PC-3 (cell line): ENCODE results near the gene NOC4L. TPM values are rescaled to one million over a fixed set of nuclear protein-coding genes. Genes with fewer than 3 reads are reported as not detected.

Source experiments
- ATAC-seq: fragments of 200-7000 bp; cut with Tn5 transposase; 2 replicates; pipeline ENCODE4 v1.9.1; 2020; ENCODE audit warnings: mild to moderate bottlenecking, moderate library complexity
- BruUV-seq: library from RNA; stranded (reverse); fragments of 400-500 nt; replicated peaks from 2 replicates; lab custom pipeline; 2021; lab: Mats Ljungman, UMichigan
- CTCF ChIA-PET: fragments of 300-600 bp; sonication (Branson Sonifier 250); formaldehyde crosslinking; loops from one replicate; lab custom pipeline; 2022; ENCODE audit warnings: antibody characterized with exemption; lab: Charles Lee
- POLR2A ChIA-PET: fragments of 300-600 bp; sonication (Branson Sonifier 250); formaldehyde crosslinking; loops from one replicate; lab custom pipeline; 2022; ENCODE audit warnings: antibody characterized with exemption; ENCODE audit not compliant: unreplicated experiment; lab: Charles Lee
- DNase-seq: peaks from one replicate; pipeline ENCODE4 v3.0.0-alpha.2; 2015
- H2AFZ ChIP-seq: fragments of 300-600 bp; sonication (generic); 2 replicates; pipeline ENCODE4 v1.6.0; 2016; ENCODE audit warnings: antibody characterized with exemption, low read length
- H3F3A ChIP-seq: fragments of 300-600 bp; sonication (generic); one replicate; pipeline ENCODE4 v1.6.0; 2017; ENCODE audit warnings: antibody characterized with exemption, low read length, control low read depth, mild to moderate bottlenecking; ENCODE audit not compliant: unreplicated experiment
- H3K27ac ChIP-seq: fragments of 300-600 bp; sonication (generic); 2 replicates; pipeline ENCODE4 v1.5.1; 2016; ENCODE audit warnings: mild to moderate bottlenecking, low read length
- H3K27me3 ChIP-seq: fragments of 300-600 bp; sonication (generic); 2 replicates; pipeline ENCODE4 v1.6.1; 2016; ENCODE audit warnings: low read length, mixed read lengths
- H3K36me3 ChIP-seq: fragments of 300-600 bp; sonication (generic); 2 replicates; pipeline ENCODE4 v1.6.1; 2016; ENCODE audit warnings: low read depth, mixed run types, low read length, mixed read lengths
- H3K4me1 ChIP-seq: fragments of 300-600 bp; sonication (generic); 2 replicates; pipeline ENCODE4 v1.5.1; 2016; ENCODE audit warnings: low read length; ENCODE audit not compliant: insufficient read depth
- H3K4me2 ChIP-seq: fragments of 300-600 bp; sonication (generic); 2 replicates; pipeline ENCODE4 v1.6.0; 2016; ENCODE audit warnings: low read length
- H3K4me3 ChIP-seq: fragments of 300-600 bp; sonication (generic); 2 replicates; pipeline ENCODE4 v1.5.1; 2016; ENCODE audit warnings: mild to moderate bottlenecking, low read length, mixed read lengths
- H3K79me2 ChIP-seq: fragments of 300-600 bp; sonication (generic); 2 replicates; pipeline ENCODE4 v1.6.1; 2017; ENCODE audit warnings: low read length, mixed read lengths
- H3K9ac ChIP-seq: fragments of 300-600 bp; sonication (generic); 2 replicates; pipeline ENCODE4 v1.6.0; 2016; ENCODE audit warnings: mild to moderate bottlenecking, low read length
- H3K9me2 ChIP-seq: fragments of 300-600 bp; sonication (generic); replicated peaks from 2 replicates; pipeline ENCODE4 v1.6.1; 2016; ENCODE audit warnings: mixed run types, low read length, mixed read lengths
- H3K9me3 ChIP-seq: fragments of 300-600 bp; sonication (generic); 2 replicates; pipeline ENCODE4 v1.6.1; 2016; ENCODE audit warnings: low read length, mixed read lengths
- H4K20me1 ChIP-seq: fragments of 300-600 bp; sonication (generic); 2 replicates; pipeline ENCODE4 v1.6.1; 2016; ENCODE audit warnings: low read length, mixed read lengths
- EZH2 ChIP-seq: fragments of 300-600 bp; sonication (generic); IDR thresholded peaks from one replicate; pipeline ENCODE4 v1.6.1; 2017; ENCODE audit warnings: antibody characterized with exemption, mild to moderate bottlenecking, low read length; ENCODE audit not compliant: unreplicated experiment
- EZH2phosphoT487 ChIP-seq: fragments of 300-600 bp; sonication (generic); IDR thresholded peaks from 2 replicates; pipeline ENCODE4 v1.6.1; 2018; ENCODE audit warnings: mild to moderate bottlenecking, antibody characterized with exemption, low read length, borderline replicate concordance
- intact Hi-C: fragments of 100-400 bp; cut with micrococcal nuclease; formaldehyde crosslinking; loops from 2 replicates; pipeline ENCODE4 v1.9.0; 2023
- total RNA-seq: library from RNA; depleted of rRNA; stranded (reverse); fragments of >200 nt; gene quantifications from 2 replicates; pipeline ENCODE4 v1.2.3, GENCODE V29; 2014
- TF ChIP-seq, protein P1 (sequence below): fragments of 300-600 bp; sonication (generic); conservative IDR thresholded peaks from 2 replicates; pipeline ENCODE4 v1.5.1; 2017; ENCODE audit warnings: antibody characterized with exemption, low read depth, mild to moderate bottlenecking, low read length

NOC4L gene
- total RNA-seq, 1 experiment from 2014 or later = 44.4 TPM

DNA sequence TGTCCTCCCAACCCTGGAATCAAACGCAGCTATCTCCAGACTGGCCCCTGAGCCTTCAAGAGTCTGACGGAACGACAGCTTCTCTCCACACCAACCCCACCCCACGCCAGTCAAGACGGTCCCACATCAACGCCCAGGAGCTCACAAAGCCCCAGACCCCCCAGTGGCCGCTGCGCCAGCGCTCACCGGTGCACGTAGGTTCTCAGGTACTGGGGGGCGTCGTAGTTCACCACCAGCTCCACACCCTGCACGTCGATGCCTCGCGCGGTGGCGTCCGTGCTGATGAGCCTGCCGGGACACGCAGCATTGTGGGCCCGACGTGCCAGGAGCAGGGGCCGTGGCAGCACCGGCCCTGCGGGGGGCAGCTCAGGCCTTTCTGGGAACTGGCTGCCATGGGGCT lies 4.3 kb upstream of the NOC4L start:
- CTCF ChIA-PET = no interaction called here
- H3K4me2 ChIP-seq = no peak overlapping the region
- no peak overlapping the region for H3K9ac ChIP-seq
- ATAC-seq (no peak), DNase-seq (no peak)
- TF ChIP-seq EZH2 (no peak), EZH2phosphoT487 (no peak)
- TF ChIP-seq, protein P1, sequence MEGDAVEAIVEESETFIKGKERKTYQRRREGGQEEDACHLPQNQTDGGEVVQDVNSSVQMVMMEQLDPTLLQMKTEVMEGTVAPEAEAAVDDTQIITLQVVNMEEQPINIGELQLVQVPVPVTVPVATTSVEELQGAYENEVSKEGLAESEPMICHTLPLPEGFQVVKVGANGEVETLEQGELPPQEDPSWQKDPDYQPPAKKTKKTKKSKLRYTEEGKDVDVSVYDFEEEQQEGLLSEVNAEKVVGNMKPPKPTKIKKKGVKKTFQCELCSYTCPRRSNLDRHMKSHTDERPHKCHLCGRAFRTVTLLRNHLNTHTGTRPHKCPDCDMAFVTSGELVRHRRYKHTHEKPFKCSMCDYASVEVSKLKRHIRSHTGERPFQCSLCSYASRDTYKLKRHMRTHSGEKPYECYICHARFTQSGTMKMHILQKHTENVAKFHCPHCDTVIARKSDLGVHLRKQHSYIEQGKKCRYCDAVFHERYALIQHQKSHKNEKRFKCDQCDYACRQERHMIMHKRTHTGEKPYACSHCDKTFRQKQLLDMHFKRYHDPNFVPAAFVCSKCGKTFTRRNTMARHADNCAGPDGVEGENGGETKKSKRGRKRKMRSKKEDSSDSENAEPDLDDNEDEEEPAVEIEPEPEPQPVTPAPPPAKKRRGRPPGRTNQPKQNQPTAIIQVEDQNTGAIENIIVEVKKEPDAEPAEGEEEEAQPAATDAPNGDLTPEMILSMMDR = no peak
- H3K9me3 ChIP-seq = no peaks in the 10 kb centered on the region
- H4K20me1 ChIP-seq = 0 out of 2 replicates have a peak, but pooled peaks cover 6% of the 10 kb centered on the region
- H3K27ac ChIP-seq = no peak overlapping the region
- H2AFZ ChIP-seq = no peak overlapping the region
- H3F3A ChIP-seq = no peaks in the 10 kb centered on the region
- no TSS peak for BruUV-seq
- H3K9me2 ChIP-seq = no peaks in the 10 kb centered on the region
- peaks cover 36% of the 10 kb centered on the region for H3K36me3 ChIP-seq
- intact Hi-C loops = no loop called here
- H3K27me3 ChIP-seq = no peaks in the 10 kb centered on the region
- H3K4me3 ChIP-seq = no peak overlapping the region
- H3K4me1 ChIP-seq = peaks cover 10% of the 10 kb centered on the region; the same call in 1 of the 2 replicates
- POLR2A ChIA-PET = no interaction called here
- peaks cover 30% of the 10 kb centered on the region for H3K79me2 ChIP-seq

DNA sequence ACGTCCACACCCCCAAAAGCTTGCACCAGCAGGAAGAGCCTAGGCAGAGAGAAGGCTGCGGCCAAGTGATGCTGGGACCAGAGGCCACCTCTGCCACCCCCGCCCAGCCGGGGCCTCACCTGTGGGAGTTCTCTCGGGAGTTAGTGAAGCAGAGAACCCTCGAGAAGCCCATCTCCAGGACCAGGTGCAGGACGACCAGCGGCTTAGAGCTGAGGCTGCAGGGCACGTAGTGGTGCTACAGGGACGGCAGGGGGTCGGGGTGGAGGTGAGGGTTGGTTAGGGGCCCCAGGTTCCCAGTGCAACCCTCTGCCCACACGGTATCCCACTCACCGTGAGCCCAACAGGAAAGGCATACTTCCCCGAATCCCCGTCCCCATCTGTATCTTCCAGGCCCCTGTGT lies 3.8 kb upstream of the NOC4L start:
- no TSS peak for BruUV-seq
- no peak for ATAC-seq
- intact Hi-C loops = no loop called here

More for the DNA sequence above, 3.8 kb upstream of the NOC4L start:
- Histone ChIP-seq H3K4me1 (peaks cover 16% of the 10 kb centered on the region; the same call in 1 of the 2 replicates), H3K4me3 (no peak overlapping the region), H3K9me2 (no peaks in the 10 kb centered on the region), H2AFZ (no peak overlapping the region), H3K36me3 (peaks cover 36% of the 10 kb centered on the region), H3K79me2 (peaks cover 35% of the 10 kb centered on the region), H3F3A (no peaks in the 10 kb centered on the region), H3K27ac (no peak overlapping the region), H3K9ac (no peak overlapping the region), H3K27me3 (no peaks in the 10 kb centered on the region), H3K4me2 (no peak overlapping the region), H3K9me3 (no peaks in the 10 kb centered on the region), H4K20me1 (0 out of 2 replicates have a peak, but pooled peaks cover 6% of the 10 kb centered on the region)
- CTCF ChIA-PET = no interaction called here
- TF ChIP-seq EZH2 = no peak
- TF ChIP-seq, protein P1 = no peak
- TF ChIP-seq EZH2phosphoT487 = no peak
- no peak for DNase-seq
- POLR2A ChIA-PET = no interaction called here
